B cell (primary cell): ENCODE measurements around the gene GTF3A.
A peak's percentile ranks its signal among the peaks of the same experiment; 100 is the strongest.

Source experiments
- CTCF ChIP-seq: fragments of 200-600 bp; IDR thresholded peaks from one replicate; pipeline ENCODE4 v1.8.0; 2022; ENCODE audit warnings: antibody characterized with exemption, mild to moderate bottlenecking
- EZH2 ChIP-seq: IDR thresholded peaks from 2 replicates; pipeline ENCODE4 v1.6.1; 2012; ENCODE audit warnings: borderline replicate concordance, low read depth, mild to moderate bottlenecking, moderate library complexity, low read length; ENCODE audit not compliant: insufficient read depth, poor library complexity, severe bottlenecking

GRCh38 chr13:27481766-27482165, 57.3 kb downstream of the GTF3A start:
- TF ChIP-seq CTCF, result peak; percentile 32
- TF ChIP-seq EZH2, result no peak
